ENCODE results near the gene TANGO6.

Gene TANGO6

GRCh38 chr16:68883685-68884084 is 40.4 kb downstream of the TANGO6 start:
- Histone ChIP-seq H2AFZ (ENCODE audit: low read depth, low read length) (no peak overlapping the region), H3K27me3 (ENCODE audit: insufficient read depth, low read length) (no peaks in the 10 kb centered on the region), H3K36me3 (ENCODE audit: insufficient read depth, low read length) (peaks cover 7% of the 10 kb centered on the region), H3K4me3 (ENCODE audit: low read length) (no peak overlapping the region), H3K9me3 (ENCODE audit: low read length) (no peaks in the 10 kb centered on the region), H3K4me1 (ENCODE audit: insufficient read depth, low read length) (no peaks in the 10 kb centered on the region)

- Histone ChIP-seq H3K27me3 (ENCODE audit: insufficient read depth, low read length) (no peaks in the 10 kb centered on the region), H3K9me3 (ENCODE audit: low read length) (no peaks in the 10 kb centered on the region)
Measured at GRCh38 chr16:68884401-68884800, 41.1 kb downstream of the TANGO6 start.

GRCh38 chr16:68884861-68885720 is 41.8 kb downstream of the TANGO6 start:
- Histone ChIP-seq H3K4me1 (ENCODE audit: insufficient read depth, low read length) (no peaks in the 10 kb centered on the region), H3K27me3 (ENCODE audit: insufficient read depth, low read length) (no peaks in the 10 kb centered on the region), H3K36me3 (ENCODE audit: insufficient read depth, low read length) (peaks cover 6% of the 10 kb centered on the region), H3K9me3 (ENCODE audit: low read length) (no peaks in the 10 kb centered on the region), H2AFZ (ENCODE audit: low read depth, low read length) (no peak overlapping the region), H3K4me3 (ENCODE audit: low read length) (no peak overlapping the region)

More at GRCh38 chr16:68884401-68884800, 41.1 kb downstream of the TANGO6 start:
- no peak overlapping the region for H3K4me3 ChIP-seq (ENCODE audit: low read length)
- H3K36me3 ChIP-seq (ENCODE audit: insufficient read depth, low read length) = peaks cover 6% of the 10 kb centered on the region
- no peak overlapping the region for H2AFZ ChIP-seq (ENCODE audit: low read depth, low read length)
- H3K4me1 ChIP-seq (ENCODE audit: insufficient read depth, low read length) = no peaks in the 10 kb centered on the region

GRCh38 chr16:68887107-68887506 is 43.8 kb downstream of the TANGO6 start:
- no peak overlapping the region for H2AFZ ChIP-seq (ENCODE audit: low read depth, low read length)
- no peaks in the 10 kb centered on the region for H3K9me3 ChIP-seq (ENCODE audit: low read length)
- no peak overlapping the region for H3K4me3 ChIP-seq (ENCODE audit: low read length)
- H3K4me1 ChIP-seq (ENCODE audit: insufficient read depth, low read length) = no peaks in the 10 kb centered on the region
- H3K27me3 ChIP-seq (ENCODE audit: insufficient read depth, low read length) = no peaks in the 10 kb centered on the region
- peaks cover 6% of the 10 kb centered on the region for H3K36me3 ChIP-seq (ENCODE audit: insufficient read depth, low read length)

GRCh38 chr16:68889508-68890150 is 46.3 kb downstream of the TANGO6 start:
- no peak overlapping the region for H3K4me3 ChIP-seq (ENCODE audit: low read length)
- no peak overlapping the region for H2AFZ ChIP-seq (ENCODE audit: low read depth, low read length)
- no peaks in the 10 kb centered on the region for H3K27me3 ChIP-seq (ENCODE audit: insufficient read depth, low read length)
- H3K36me3 ChIP-seq (ENCODE audit: insufficient read depth, low read length) = no peaks in the 10 kb centered on the region
- H3K9me3 ChIP-seq (ENCODE audit: low read length) = no peaks in the 10 kb centered on the region
- H3K4me1 ChIP-seq (ENCODE audit: insufficient read depth, low read length) = no peaks in the 10 kb centered on the region

GRCh38 chr16:68892214-68892613 is 48.9 kb downstream of the TANGO6 start:
- H3K36me3 ChIP-seq (ENCODE audit: insufficient read depth, low read length) = no peaks in the 10 kb centered on the region
- H3K9me3 ChIP-seq (ENCODE audit: low read length) = no peaks in the 10 kb centered on the region
- no peak overlapping the region for H3K4me3 ChIP-seq (ENCODE audit: low read length)
- H2AFZ ChIP-seq (ENCODE audit: low read depth, low read length) = no peak overlapping the region
- no peaks in the 10 kb centered on the region for H3K4me1 ChIP-seq (ENCODE audit: insufficient read depth, low read length)
- H3K27me3 ChIP-seq (ENCODE audit: insufficient read depth, low read length) = no peaks in the 10 kb centered on the region

- no peaks in the 10 kb centered on the region for H3K4me1 ChIP-seq (ENCODE audit: insufficient read depth, low read length)
- H3K4me3 ChIP-seq (ENCODE audit: low read length) = no peak overlapping the region
- H3K27me3 ChIP-seq (ENCODE audit: insufficient read depth, low read length) = no peaks in the 10 kb centered on the region
- no peaks in the 10 kb centered on the region for H3K9me3 ChIP-seq (ENCODE audit: low read length)
- no peaks in the 10 kb centered on the region for H3K36me3 ChIP-seq (ENCODE audit: insufficient read depth, low read length)
- no peak overlapping the region for H2AFZ ChIP-seq (ENCODE audit: low read depth, low read length)
Measured at GRCh38 chr16:68892898-68893297, 49.6 kb downstream of the TANGO6 start.

- Histone ChIP-seq H3K27me3 (ENCODE audit: insufficient read depth, low read length) (no peaks in the 10 kb centered on the region), H3K9me3 (ENCODE audit: low read length) (no peaks in the 10 kb centered on the region), H3K36me3 (ENCODE audit: insufficient read depth, low read length) (no peaks in the 10 kb centered on the region), H3K4me1 (ENCODE audit: insufficient read depth, low read length) (no peaks in the 10 kb centered on the region), H3K4me3 (ENCODE audit: low read length) (no peak overlapping the region), H2AFZ (ENCODE audit: low read depth, low read length) (no peak overlapping the region)
Measured at GRCh38 chr16:68893710-68894705, 50.7 kb downstream of the TANGO6 start.

- H2AFZ ChIP-seq (ENCODE audit: low read depth, low read length) = no peak overlapping the region
- H3K4me3 ChIP-seq (ENCODE audit: low read length) = no peak overlapping the region
- H3K4me1 ChIP-seq (ENCODE audit: insufficient read depth, low read length) = no peaks in the 10 kb centered on the region
- H3K36me3 ChIP-seq (ENCODE audit: insufficient read depth, low read length) = no peaks in the 10 kb centered on the region
- H3K9me3 ChIP-seq (ENCODE audit: low read length) = no peaks in the 10 kb centered on the region
- H3K27me3 ChIP-seq (ENCODE audit: insufficient read depth, low read length) = no peaks in the 10 kb centered on the region
Measured at GRCh38 chr16:68894714-68895113, 51.4 kb downstream of the TANGO6 start.

GRCh38 chr16:68898026-68898425 is 54.7 kb downstream of the TANGO6 start:
- Histone ChIP-seq H3K4me1 (ENCODE audit: insufficient read depth, low read length) (no peaks in the 10 kb centered on the region), H3K36me3 (ENCODE audit: insufficient read depth, low read length) (no peaks in the 10 kb centered on the region), H2AFZ (ENCODE audit: low read depth, low read length) (no peak overlapping the region), H3K27me3 (ENCODE audit: insufficient read depth, low read length) (no peaks in the 10 kb centered on the region), H3K9me3 (ENCODE audit: low read length) (no peaks in the 10 kb centered on the region), H3K4me3 (ENCODE audit: low read length) (no peak overlapping the region)

GRCh38 chr16:68900009-68900408 is 56.7 kb downstream of the TANGO6 start:
- Histone ChIP-seq H3K27me3 (ENCODE audit: insufficient read depth, low read length) (no peaks in the 10 kb centered on the region), H3K4me1 (ENCODE audit: insufficient read depth, low read length) (no peaks in the 10 kb centered on the region), H2AFZ (ENCODE audit: low read depth, low read length) (no peak overlapping the region), H3K36me3 (ENCODE audit: insufficient read depth, low read length) (no peaks in the 10 kb centered on the region), H3K9me3 (ENCODE audit: low read length) (no peaks in the 10 kb centered on the region), H3K4me3 (ENCODE audit: low read length) (no peak overlapping the region)

GRCh38 chr16:68902003-68902968 is 59.0 kb downstream of the TANGO6 start:
- no peaks in the 10 kb centered on the region for H3K27me3 ChIP-seq (ENCODE audit: insufficient read depth, low read length)
- no peak overlapping the region for H3K4me3 ChIP-seq (ENCODE audit: low read length)
- no peaks in the 10 kb centered on the region for H3K36me3 ChIP-seq (ENCODE audit: insufficient read depth, low read length)
- H2AFZ ChIP-seq (ENCODE audit: low read depth, low read length) = no peak overlapping the region
- H3K9me3 ChIP-seq (ENCODE audit: low read length) = no peaks in the 10 kb centered on the region
- H3K4me1 ChIP-seq (ENCODE audit: insufficient read depth, low read length) = no peaks in the 10 kb centered on the region
